HG02884 (cell line): ENCODE measurements around the gene CHPF.

Source experiments
- ATAC-seq: cut with Tn5 transposase; IDR thresholded peaks from one replicate; pipeline ENCODE4 v1.9.1; 2021; ENCODE audit warnings: mild to moderate bottlenecking, moderate library complexity; ENCODE audit not compliant: unreplicated experiment

CHPF gene

GRCh38 chr2:219567791-219568361 is 24.3 kb upstream of the CHPF start:
- ATAC-seq, result no peak

GRCh38 chr2:219567131-219567530 is 23.5 kb upstream of the CHPF start:
- ATAC-seq, result no peak

- ATAC-seq, result no peak
Observed at GRCh38 chr2:219566640-219567039, 23.0 kb upstream of the CHPF start.

GRCh38 chr2:219565130-219566080 is 21.8 kb upstream of the CHPF start:
- ATAC-seq, result no peak

GRCh38 chr2:219563271-219563928 is 19.8 kb upstream of the CHPF start:
- ATAC-seq, result no peak

- ATAC-seq, result no peak
Observed at GRCh38 chr2:219562049-219563020, 18.7 kb upstream of the CHPF start.

GRCh38 chr2:219561179-219562048 is 17.8 kb upstream of the CHPF start:
- ATAC-seq, result no peak

- ATAC-seq, result no peak
Observed at GRCh38 chr2:219560893-219561178, 17.2 kb upstream of the CHPF start.

- ATAC-seq, result no peak
Observed at GRCh38 chr2:219560037-219560892, 16.7 kb upstream of the CHPF start.

GRCh38 chr2:219559156-219559915 is 15.7 kb upstream of the CHPF start:
- no peak for ATAC-seq

GRCh38 chr2:219557791-219558785 is 14.5 kb upstream of the CHPF start:
- no peak for ATAC-seq

- no peak for ATAC-seq
Observed at GRCh38 chr2:219557320-219557719, 13.7 kb upstream of the CHPF start.

GRCh38 chr2:219556413-219556812 is 12.8 kb upstream of the CHPF start:
- ATAC-seq, result no peak

- no peak for ATAC-seq
Observed at GRCh38 chr2:219555956-219556355, 12.3 kb upstream of the CHPF start.

GRCh38 chr2:219554350-219554749 is 10.7 kb upstream of the CHPF start:
- ATAC-seq, result no peak

GRCh38 chr2:219553463-219553963 is 9.9 kb upstream of the CHPF start:
- no peak for ATAC-seq

GRCh38 chr2:219553168-219553417 is 9.5 kb upstream of the CHPF start:
- no peak for ATAC-seq
